HG03175 (cell line): ENCODE data around the gene SLC4A1.

Source experiments
- ATAC-seq: cut with Tn5 transposase; IDR thresholded peaks from one replicate; pipeline ENCODE4 v1.9.1; 2021; ENCODE audit warnings: mild to moderate bottlenecking, moderate library complexity; ENCODE audit not compliant: unreplicated experiment

The SLC4A1 gene

GRCh38 chr17:44207743-44208142 is 60.2 kb downstream of the SLC4A1 start:
- no peak for ATAC-seq

DNA sequence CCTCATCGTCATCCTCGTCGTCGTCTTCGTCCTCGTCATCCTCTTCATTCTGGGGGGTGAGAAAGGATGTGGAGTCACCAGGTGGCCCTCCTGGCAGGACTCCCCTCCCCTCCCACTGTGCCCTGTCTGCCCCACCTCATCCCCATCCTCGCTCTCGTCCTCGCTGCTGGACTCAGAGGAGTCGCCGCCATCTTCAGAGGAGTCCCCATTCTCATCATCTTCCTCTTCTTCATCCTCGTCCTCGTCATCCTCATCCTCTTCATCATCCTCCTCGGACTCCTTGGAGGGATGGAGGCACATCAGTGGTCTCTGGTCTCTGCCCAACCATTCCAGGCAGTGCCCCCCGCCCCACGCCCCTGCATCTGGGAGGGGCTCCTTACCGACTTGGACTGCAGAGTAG is 60.6 kb downstream of the SLC4A1 start:
- no peak for ATAC-seq

DNA sequence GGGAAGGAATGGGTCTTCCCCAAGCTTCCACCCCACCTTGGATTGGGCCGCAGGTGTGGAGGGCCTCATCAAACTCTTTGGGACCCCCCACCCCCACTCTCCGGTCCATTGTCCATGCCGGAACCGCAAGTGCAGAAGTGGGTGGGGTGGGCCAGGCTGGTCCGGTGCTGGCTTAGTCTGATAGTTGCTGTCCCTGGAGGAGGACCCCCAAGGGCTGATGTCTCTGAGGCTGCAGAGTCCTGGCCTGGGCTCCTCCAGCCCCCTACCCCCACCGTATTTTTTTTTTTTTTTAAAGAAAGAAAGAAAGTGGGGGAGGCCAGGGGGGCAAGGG is 61.1 kb downstream of the SLC4A1 start:
- no peak for ATAC-seq

DNA sequence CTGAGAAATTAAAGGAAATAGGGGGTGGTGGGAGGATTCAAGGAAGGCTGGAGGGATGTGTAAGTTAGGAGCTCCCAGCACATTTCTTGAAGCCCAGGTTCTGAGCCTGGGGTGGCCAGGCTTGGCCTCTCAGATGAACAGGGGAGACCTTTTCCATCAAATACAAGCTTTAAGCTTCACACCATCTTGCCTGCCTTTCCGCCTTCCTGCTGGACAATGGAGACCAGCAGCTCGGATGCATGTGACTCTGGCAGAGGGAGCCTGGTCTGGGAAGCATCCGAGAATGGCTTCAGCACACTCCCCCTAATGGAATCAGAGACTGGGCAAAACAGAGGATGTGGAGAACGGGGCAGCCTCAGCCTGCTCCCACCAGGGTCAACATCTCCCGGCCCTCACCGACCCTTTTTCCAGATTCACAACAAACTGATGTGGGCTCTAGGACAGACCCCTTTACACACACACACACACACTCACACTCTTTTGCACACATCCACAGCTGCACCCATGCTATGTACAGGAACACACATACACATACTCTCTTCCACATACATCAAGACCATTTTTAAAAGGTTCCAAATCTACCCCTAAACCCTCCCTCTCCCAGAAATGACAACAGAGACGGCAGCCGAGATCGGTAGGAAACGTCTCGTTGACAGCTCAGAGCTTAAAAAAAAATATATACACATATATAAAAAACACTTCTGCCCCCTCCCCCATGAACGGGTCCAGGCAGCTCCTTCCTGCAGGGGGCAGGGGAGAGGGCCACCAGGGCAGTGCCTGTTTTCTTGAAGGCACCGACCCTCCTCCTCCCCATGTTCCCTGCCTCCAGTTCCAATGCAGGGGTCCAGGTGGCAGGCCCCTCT is 61.7 kb downstream of the SLC4A1 start:
- no peak for ATAC-seq

- no peak for ATAC-seq
These were observed 63.5 kb downstream of the SLC4A1 start for GRCh38 chr17:44204441-44204882.

DNA sequence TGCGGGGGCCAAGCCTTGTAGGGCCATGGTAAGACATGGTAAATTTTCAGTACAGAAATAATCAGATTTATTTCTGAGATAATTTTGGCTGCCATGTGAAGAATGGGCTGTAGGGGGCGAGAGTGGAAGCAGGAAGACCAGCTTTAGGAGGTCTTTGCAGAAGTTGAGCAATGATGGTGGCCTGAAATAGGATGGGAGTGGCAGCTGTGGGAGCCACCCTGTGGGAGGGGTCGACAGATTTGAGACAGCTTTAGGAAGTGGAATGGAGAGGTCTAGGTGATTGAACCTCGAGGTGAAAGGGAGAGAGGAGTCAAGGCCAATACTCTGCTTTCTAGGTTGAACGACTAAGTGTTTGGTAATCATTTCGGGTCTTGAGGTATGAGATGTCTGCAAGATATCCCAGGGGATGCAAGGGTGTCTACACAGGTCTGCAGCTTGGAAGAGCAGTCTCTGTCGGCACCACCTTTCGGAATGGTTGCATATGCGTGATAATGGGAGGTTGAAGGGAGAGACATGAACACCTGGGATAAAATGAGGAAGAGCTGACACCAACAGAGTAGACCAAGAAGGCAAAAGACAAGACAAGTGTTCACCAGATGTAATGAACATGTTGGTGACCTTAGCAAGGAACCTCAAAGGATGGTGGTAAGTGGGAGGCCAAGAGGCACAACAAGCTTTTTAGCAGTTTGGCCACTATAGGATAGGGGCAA is 64.0 kb downstream of the SLC4A1 start:
- ATAC-seq: no peak

DNA sequence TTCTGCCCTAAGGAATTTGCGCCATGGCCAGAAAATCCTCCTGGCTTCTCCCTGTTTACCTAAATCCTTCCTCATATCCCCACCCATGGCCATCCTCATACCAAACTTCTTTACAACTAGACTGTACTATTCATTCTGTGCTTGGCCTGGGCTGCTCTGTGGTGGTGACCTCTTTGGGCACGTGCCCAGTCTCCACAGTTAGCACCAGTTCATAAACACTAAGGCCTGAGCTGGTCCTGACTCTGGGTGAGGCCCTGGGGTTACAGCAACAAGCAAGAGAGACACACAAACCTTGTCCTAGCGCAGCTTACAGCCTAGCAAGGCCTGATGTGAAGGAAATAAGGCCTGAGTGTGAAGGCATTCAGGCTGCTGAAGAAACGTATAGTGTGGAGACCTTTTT is 65.2 kb downstream of the SLC4A1 start:
- no peak for ATAC-seq

DNA sequence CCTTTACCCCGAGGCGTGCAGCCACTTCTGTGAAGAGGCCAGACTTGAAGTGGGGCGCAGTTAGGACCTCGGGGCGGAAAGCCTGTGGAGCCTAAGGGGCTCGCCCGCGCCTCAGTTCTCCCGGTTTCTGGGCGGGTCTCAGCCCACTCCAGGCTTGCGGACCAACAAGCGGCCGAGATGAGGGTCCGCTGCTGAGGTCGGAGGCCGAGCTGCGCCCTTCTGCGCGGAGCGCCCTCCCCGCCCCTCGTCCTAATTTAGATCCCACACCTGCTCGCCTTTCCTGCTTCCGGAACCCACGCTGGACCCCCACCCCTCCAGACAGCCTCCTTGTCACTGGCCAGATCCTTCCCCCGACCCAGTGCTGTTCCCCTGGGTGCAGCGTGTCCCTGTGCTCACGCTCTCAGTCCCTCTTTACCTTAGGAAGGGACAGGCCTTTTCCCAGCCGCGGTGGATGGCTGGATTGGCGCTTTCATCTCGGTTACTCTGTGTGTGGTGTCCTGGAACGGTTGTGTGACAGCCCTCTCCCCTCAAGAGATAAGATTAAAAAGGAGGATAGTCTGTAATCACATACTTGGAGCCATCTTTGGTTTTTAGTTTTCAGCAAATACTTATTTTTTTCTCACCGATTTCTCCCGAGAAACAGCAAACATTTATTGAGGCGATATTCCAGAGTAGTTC is 67.3 kb downstream of the SLC4A1 start:
- no peak for ATAC-seq

DNA sequence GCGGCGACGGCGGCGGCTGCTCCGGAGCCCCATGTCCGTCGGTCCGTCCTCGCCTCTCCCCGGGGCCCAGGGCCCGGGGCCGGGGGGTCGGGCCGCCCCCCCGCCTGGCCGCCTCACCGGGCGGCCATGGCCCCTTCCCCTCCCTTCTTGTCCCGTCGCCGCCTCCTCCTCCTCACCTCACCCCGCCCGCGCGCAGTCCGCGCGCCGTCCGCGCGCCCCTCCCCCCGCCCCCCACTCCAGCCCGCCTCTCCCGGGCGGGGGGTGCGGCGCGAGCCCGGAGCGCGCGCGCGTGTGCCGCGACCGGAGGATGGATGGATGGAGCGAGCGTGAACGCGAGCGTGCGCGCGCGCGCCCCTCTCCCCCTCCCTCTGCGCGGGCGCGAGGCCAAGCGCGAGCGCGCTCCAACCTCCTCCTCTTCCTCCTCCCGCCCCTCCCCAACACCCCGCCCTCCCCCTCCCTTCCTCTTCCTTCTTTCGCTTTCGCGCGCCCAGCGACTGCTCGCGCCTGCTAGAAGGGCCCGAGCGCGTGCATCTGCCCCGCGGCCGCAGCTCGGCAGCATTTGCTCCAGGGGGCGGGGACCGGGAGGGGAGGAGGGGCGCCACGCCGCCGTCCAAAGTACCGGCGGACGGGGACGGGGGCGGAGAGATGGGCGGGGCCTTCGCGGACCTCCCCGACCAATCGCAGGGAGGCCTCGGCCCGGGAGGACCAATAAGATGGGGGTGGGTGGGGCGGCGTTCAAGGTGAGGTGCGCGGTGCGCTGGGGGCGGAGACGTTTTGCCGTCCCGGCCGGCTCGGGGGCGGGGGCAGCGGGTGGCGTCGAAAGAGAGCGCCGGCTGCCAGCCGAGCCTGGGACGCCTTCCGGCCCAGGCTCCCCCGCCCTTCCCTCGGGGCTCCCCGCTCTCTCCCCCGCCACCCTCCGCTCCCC is 68.1 kb downstream of the SLC4A1 start, which contains the start of gene ATXN7L3:
ATXN7L3 (minus strand) TSS at position 332 of the 925 bp plus-strand sequence. CDS start 1,814 bp downstream, outside the sequence.
- peak; percentile 58 for ATAC-seq

GRCh38 chr17:44198721-44199552 is 69.0 kb downstream of the SLC4A1 start:
- peak; percentile 24 for ATAC-seq
